ENCODE data around the gene TCN2. TPM values are rescaled to one million over a fixed set of nuclear protein-coding genes. Genes with fewer than 3 reads are reported as not detected.

Gene TCN2
- total and polyA plus RNA-seq, 7 donors, result 8.4 to 45.7 (median 24.9) TPM

DNA sequence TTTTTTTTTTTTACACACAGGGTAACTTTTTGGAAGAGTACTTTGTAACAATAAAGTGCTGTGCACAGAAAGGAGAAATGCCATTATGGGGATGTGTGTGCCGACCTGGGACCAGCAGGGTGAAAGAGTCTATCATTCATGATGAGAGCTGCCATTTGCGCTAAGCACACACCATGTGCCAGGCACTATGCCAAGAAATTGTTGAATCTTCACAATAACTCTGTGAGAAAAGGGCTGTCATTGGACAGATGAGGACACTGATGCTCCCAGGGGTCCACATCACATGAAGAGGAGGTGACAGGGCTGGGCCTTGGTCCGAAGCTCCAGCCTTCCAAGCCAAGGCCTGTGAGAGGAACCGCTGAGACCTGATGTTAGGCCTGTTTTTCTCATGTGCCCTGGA, 55.1 kb downstream of the TCN2 start:
- H3K9me3 ChIP-seq, result no peaks in the 10 kb centered on the region

DNA sequence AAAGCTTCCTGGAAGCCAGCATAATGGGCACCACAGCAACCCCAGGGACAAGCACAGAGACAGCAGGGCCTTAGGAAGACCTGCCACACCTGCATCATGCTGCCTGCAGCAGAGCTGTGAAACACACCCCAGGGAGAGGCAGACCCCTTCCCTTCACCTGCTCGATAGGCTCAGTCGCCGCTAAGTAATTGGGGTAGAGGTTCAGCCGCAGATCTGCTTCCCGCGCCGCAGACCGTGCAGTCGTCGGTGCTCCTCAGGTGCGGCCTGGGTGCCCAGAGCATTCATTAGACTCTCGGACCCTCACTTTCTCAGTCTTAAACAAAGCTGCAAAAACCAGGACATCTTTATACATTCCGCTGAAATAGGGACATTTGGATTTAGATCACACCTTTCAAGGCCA, 57.8 kb downstream of the TCN2 start:
- Histone ChIP-seq H3K27me3 (no peaks in the 10 kb centered on the region), H3K4me1 (peaks cover 0 to 22% (median 14%) of the 10 kb centered on the region in 4 donors), H3K4me3 (no peak overlapping the region), H3K36me3 (peaks cover 4 to 21% (median 13%) of the 10 kb centered on the region in 4 donors), H3K27ac (no peak overlapping the region), H3K9me3 (no peaks in the 10 kb centered on the region)
- intact Hi-C loops (cut with DNase I), result loop anchor here (10.0 kb wide), 1 partner anchor 90 kb away; no protein-coding TSS in a partner anchor
- no peak for DNase-seq
- WGBS, 2 donors, result 97 to 98% methylated on average over 13 of the region's 13 CpGs
- TF ChIP-seq POLR2A (IDR thresholded peaks at IDR 0.05) (no peak), EP300 (IDR thresholded peaks at IDR 0.05) (no peak), POLR2AphosphoS5 (IDR thresholded peaks at IDR 0.05) (no peak)
- TF ChIP-seq, protein P1, sequence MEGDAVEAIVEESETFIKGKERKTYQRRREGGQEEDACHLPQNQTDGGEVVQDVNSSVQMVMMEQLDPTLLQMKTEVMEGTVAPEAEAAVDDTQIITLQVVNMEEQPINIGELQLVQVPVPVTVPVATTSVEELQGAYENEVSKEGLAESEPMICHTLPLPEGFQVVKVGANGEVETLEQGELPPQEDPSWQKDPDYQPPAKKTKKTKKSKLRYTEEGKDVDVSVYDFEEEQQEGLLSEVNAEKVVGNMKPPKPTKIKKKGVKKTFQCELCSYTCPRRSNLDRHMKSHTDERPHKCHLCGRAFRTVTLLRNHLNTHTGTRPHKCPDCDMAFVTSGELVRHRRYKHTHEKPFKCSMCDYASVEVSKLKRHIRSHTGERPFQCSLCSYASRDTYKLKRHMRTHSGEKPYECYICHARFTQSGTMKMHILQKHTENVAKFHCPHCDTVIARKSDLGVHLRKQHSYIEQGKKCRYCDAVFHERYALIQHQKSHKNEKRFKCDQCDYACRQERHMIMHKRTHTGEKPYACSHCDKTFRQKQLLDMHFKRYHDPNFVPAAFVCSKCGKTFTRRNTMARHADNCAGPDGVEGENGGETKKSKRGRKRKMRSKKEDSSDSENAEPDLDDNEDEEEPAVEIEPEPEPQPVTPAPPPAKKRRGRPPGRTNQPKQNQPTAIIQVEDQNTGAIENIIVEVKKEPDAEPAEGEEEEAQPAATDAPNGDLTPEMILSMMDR (IDR thresholded peaks at IDR 0.05), result no peak

More for the DNA sequence above, 55.1 kb downstream of the TCN2 start:
- H3K4me1 ChIP-seq, result peaks cover 0 to 14% (median 8%) of the 10 kb centered on the region in 4 donors
- DNase-seq, result no peak
- H3K27ac ChIP-seq, result no peak overlapping the region
- no peak for TF ChIP-seq POLR2A (IDR thresholded peaks at IDR 0.05)
- TF ChIP-seq EP300 (IDR thresholded peaks at IDR 0.05), result no peak
- TF ChIP-seq, protein P1 (IDR thresholded peaks at IDR 0.05), result no peak
- TF ChIP-seq POLR2AphosphoS5 (IDR thresholded peaks at IDR 0.05), result no peak
- no peaks in the 10 kb centered on the region for H3K27me3 ChIP-seq
- 72 to 90% methylated on average over 4 of the region's 4 CpGs for WGBS, 2 donors
- H3K36me3 ChIP-seq, result peaks cover 4 to 21% (median 13%) of the 10 kb centered on the region in 4 donors
- intact Hi-C loops (cut with DNase I), result loop anchor here (10.0 kb wide), 1 partner anchor 93 kb away; no protein-coding TSS in a partner anchor
- no peak overlapping the region for H3K4me3 ChIP-seq

DNA sequence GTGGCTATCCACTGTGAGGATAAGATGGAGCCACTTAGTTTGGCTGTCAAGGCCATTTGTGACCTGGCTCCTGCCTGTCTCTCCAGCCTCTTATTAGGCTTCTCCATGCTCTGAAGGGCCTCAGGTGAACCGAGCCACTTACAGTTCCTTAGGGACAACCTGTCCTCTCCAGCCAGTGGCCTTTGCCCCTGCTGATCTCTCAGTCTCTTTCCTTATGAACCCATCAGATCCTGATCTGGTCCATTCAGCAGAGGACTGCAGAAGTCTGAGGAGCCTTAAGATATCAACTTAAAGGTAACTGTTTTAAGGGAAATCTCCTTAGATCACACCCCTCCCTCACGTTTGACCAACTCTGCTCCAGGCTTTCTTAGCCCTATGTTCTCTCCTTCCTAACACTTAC, 58.3 kb downstream of the TCN2 start:
- intact Hi-C loops (cut with DNase I), result loop anchor here (10.0 kb wide), 1 partner anchor 90 kb away; no protein-coding TSS in a partner anchor
- WGBS, 2 donors, result 23 to 62% methylated on average over 2 of the region's 2 CpGs
- peaks cover 4 to 21% (median 13%) of the 10 kb centered on the region in 4 donors for H3K36me3 ChIP-seq
- H3K27me3 ChIP-seq, result no peaks in the 10 kb centered on the region
- no peak for DNase-seq
- H3K27ac ChIP-seq, result no peak overlapping the region
- H3K4me3 ChIP-seq, result no peak overlapping the region
- no peaks in the 10 kb centered on the region for H3K9me3 ChIP-seq
- TF ChIP-seq EP300 (IDR thresholded peaks at IDR 0.05) (no peak), POLR2A (IDR thresholded peaks at IDR 0.05) (no peak), POLR2AphosphoS5 (IDR thresholded peaks at IDR 0.05) (no peak)
- TF ChIP-seq, protein P1 (IDR thresholded peaks at IDR 0.05), result no peak
- peaks cover 0 to 22% (median 14%) of the 10 kb centered on the region in 4 donors for H3K4me1 ChIP-seq

DNA sequence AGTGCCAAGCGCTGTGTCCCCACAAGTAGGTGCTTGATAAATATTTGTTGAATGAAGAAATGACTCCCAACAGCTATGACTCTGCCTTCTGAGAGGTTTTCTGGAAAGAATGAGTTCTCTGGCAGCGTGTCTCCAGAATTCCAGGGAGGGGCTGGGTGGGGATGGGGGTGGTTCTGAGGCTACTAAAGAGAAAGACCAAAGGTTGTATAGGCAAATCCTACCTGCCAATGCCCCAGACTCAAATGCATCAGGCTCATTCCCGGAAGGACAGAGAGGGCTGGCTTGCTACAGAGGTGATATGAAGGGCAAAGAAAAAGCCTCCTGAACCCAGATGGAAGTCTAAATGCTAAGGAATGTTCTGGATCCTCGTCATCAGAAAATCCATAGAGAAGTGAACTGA, 58.8 kb downstream of the TCN2 start:
- Histone ChIP-seq H3K27ac (no peak overlapping the region), H3K4me3 (no peak overlapping the region), H3K27me3 (no peaks in the 10 kb centered on the region), H3K36me3 (peaks cover 4 to 21% (median 13%) of the 10 kb centered on the region in 4 donors), H3K4me1 (peaks cover 0 to 22% (median 14%) of the 10 kb centered on the region in 4 donors), H3K9me3 (no peaks in the 10 kb centered on the region)
- intact Hi-C loops (cut with DNase I), result loop anchor here (10.0 kb wide), 1 partner anchor 89 kb away; no protein-coding TSS in a partner anchor
- 24 to 72% methylated on average over 4 of the region's 4 CpGs for WGBS, 2 donors
- DNase-seq, result no peak
- TF ChIP-seq EP300 (IDR thresholded peaks at IDR 0.05), result no peak
- no peak for TF ChIP-seq POLR2A (IDR thresholded peaks at IDR 0.05)
- TF ChIP-seq POLR2AphosphoS5 (IDR thresholded peaks at IDR 0.05), result no peak
- TF ChIP-seq, protein P1 (IDR thresholded peaks at IDR 0.05), result no peak

Measured in sigmoid colon (tissue), 7 donors.